Caco-2 (cell line): ENCODE results near the gene EHD4. TPM values are rescaled to one million over a fixed set of nuclear protein-coding genes. Genes with fewer than 3 reads are reported as not detected.

Source experiments
- BruUV-seq: library from RNA; stranded (reverse); fragments of 400-500 nt; replicated peaks from 2 replicates; lab custom pipeline; 2021; lab: Mats Ljungman, UMichigan
- CTCF ChIA-PET: fragments of 300-600 bp; sonication (Branson Sonifier 250); formaldehyde crosslinking; loops from one replicate; lab custom pipeline; 2022; ENCODE audit warnings: antibody characterized with exemption; lab: Charles Lee
- POLR2A ChIA-PET: fragments of 300-600 bp; sonication (Branson Sonifier 250); formaldehyde crosslinking; loops from one replicate; lab custom pipeline; 2022; ENCODE audit warnings: antibody characterized with exemption; lab: Charles Lee
- DNase-seq, 2 experiments: peaks; one replicate each; pipeline versions ENCODE4 v3.0.0 to v3.0.0-alpha.2; 2020 to 2022
- H3K27me3 ChIP-seq: replicated peaks from 2 replicates; pipeline ENCODE4 v1.6.0; 2011; ENCODE audit warnings: low read length; ENCODE audit not compliant: control insufficient read depth, insufficient read depth
- H3K36me3 ChIP-seq: 2 replicates; pipeline ENCODE4 v1.5.1; 2011; ENCODE audit warnings: low read length; ENCODE audit not compliant: control insufficient read depth, insufficient read depth
- H3K4me1 ChIP-seq: fragments of 250-450 bp; sonication (Bioruptor Pico); 2 replicates; pipeline ENCODE4 v1.5.1; 2020; ENCODE audit warnings: mild to moderate bottlenecking
- H3K4me3 ChIP-seq: 2 replicates; pipeline ENCODE4 v1.5.1; 2011; ENCODE audit warnings: low read depth, mild to moderate bottlenecking, control low read depth, low read length
- H3K9me3 ChIP-seq: fragments of 250-450 bp; sonication (Bioruptor Pico); 2 replicates; pipeline ENCODE4 v1.5.1; 2020; ENCODE audit warnings: mild to moderate bottlenecking, moderate library complexity
- H3K27ac Mint-ChIP-seq: one replicate; pipeline ENCODE4 v1.8.0; 2022; ENCODE audit warnings: mixed read lengths; ENCODE audit not compliant: unreplicated experiment
- H3K27me3 Mint-ChIP-seq: one replicate; pipeline ENCODE4 v1.8.0; 2022; ENCODE audit warnings: mixed read lengths; ENCODE audit not compliant: insufficient read depth, unreplicated experiment
- H3K36me3 Mint-ChIP-seq: one replicate; pipeline ENCODE4 v1.8.0; 2022; ENCODE audit warnings: mild to moderate bottlenecking, mixed read lengths; ENCODE audit not compliant: insufficient read depth, unreplicated experiment
- H3K4me1 Mint-ChIP-seq: one replicate; pipeline ENCODE4 v1.8.0; 2022; ENCODE audit warnings: low read depth, mixed read lengths; ENCODE audit not compliant: unreplicated experiment
- H3K4me3 Mint-ChIP-seq: one replicate; pipeline ENCODE4 v1.8.0; 2022; ENCODE audit warnings: mild to moderate bottlenecking, moderate library complexity, mixed read lengths; ENCODE audit not compliant: unreplicated experiment
- H3K9me3 Mint-ChIP-seq: one replicate; pipeline ENCODE4 v1.8.0; 2022; ENCODE audit warnings: mixed read lengths; ENCODE audit not compliant: unreplicated experiment
- CTCF ChIP-seq, 2 experiments: fragments of 200-600 bp in 1 of 2; IDR thresholded peaks; 1 replicate in 1 of 2; 2 replicates in 1 of 2; pipeline versions ENCODE4 v1.5.1 to v1.8.0; 2011 to 2022; ENCODE audit warnings: antibody characterized with exemption in 1 of 2, control low read depth in 1 of 2, inconsistent platforms in 1 of 2, low read depth in 1 of 2, low read length in 1 of 2, mild to moderate bottlenecking in 1 of 2, moderate library complexity in 1 of 2; ENCODE audit not compliant: insufficient read depth in 1 of 2, severe bottlenecking in 1 of 2, unreplicated experiment in 1 of 2
- intact Hi-C: fragments of 100-400 bp; cut with micrococcal nuclease; formaldehyde crosslinking; loops from one replicate; pipeline ENCODE4 v1.10.0; 2022; ENCODE audit not compliant: unreplicated experiment
- total RNA-seq: library from RNA; stranded (reverse); gene quantifications from 2 replicates; pipeline ENCODE4 v1.2.3, GENCODE V29; 2022

The EHD4 gene
- total RNA-seq, 1 experiment from 2014 or later: 31.6 TPM

- H3K36me3 ChIP-seq: no peaks in the 10 kb centered on the region; the same call in none of the 2 replicates
- no peaks in the 10 kb centered on the region for H3K27me3 ChIP-seq
- no peaks in the 10 kb centered on the region for H3K9me3 ChIP-seq
- H3K4me1 ChIP-seq: peaks cover 43% of the 10 kb centered on the region
- ChIA-PET CTCF (no interaction called here), POLR2A (no interaction called here)
- BruUV-seq: no TSS peak
- H3K36me3 Mint-ChIP-seq: peaks cover 56% of the 10 kb centered on the region
- H3K9me3 Mint-ChIP-seq: no peaks in the 10 kb centered on the region
- no peak for TF ChIP-seq CTCF (IDR thresholded peaks at IDR 0.05; ENCODE audit: insufficient read depth in 1 of 2, low read depth in 1 of 2, low read length in 1 of 2, severe bottlenecking in 1 of 2, unreplicated experiment in 1 of 2)
- H3K4me3 Mint-ChIP-seq: no peak overlapping the region
- no peaks in the 10 kb centered on the region for H3K27me3 Mint-ChIP-seq
- peak overlapping the region; percentile 25 for H3K27ac Mint-ChIP-seq
- H3K4me3 ChIP-seq: no peak overlapping the region
- intact Hi-C loops: no loop called here
- DNase-seq: no peak
- peaks cover 43% of the 10 kb centered on the region for H3K4me1 Mint-ChIP-seq
Observed at GRCh38 chr15:41932511-41933289, 39.7 kb downstream of the EHD4 start.

- ChIA-PET POLR2A (no interaction called here), CTCF (interaction anchor here (2.1 kb wide), 1 partner anchor 41 kb away, joined by 12 read pairs; the partner anchor contains the start of gene EHD4)
- intact Hi-C loops: no loop called here
- TF ChIP-seq CTCF (IDR thresholded peaks at IDR 0.05; ENCODE audit: insufficient read depth in 1 of 2, low read depth in 1 of 2, low read length in 1 of 2, severe bottlenecking in 1 of 2, unreplicated experiment in 1 of 2): no peak
- H3K36me3 ChIP-seq: no peaks in the 10 kb centered on the region; the same call in none of the 2 replicates
- Mint-ChIP-seq H3K27ac (no peak overlapping the region), H3K4me3 (no peak overlapping the region), H3K9me3 (no peaks in the 10 kb centered on the region), H3K36me3 (peaks cover 50% of the 10 kb centered on the region), H3K27me3 (no peaks in the 10 kb centered on the region), H3K4me1 (peaks cover 49% of the 10 kb centered on the region)
- BruUV-seq: no TSS peak
- no peak for DNase-seq
- no peaks in the 10 kb centered on the region for H3K9me3 ChIP-seq
- H3K4me3 ChIP-seq: no peak overlapping the region
- peaks cover 49% of the 10 kb centered on the region for H3K4me1 ChIP-seq
- H3K27me3 ChIP-seq: no peaks in the 10 kb centered on the region
Observed at GRCh38 chr15:41932101-41932500, 40.3 kb downstream of the EHD4 start.

- no peak overlapping the region for H3K4me3 ChIP-seq
- TF ChIP-seq CTCF (IDR thresholded peaks at IDR 0.05; ENCODE audit: insufficient read depth in 1 of 2, low read depth in 1 of 2, low read length in 1 of 2, severe bottlenecking in 1 of 2, unreplicated experiment in 1 of 2): no peak
- ChIA-PET CTCF (interaction anchor here (0.8 to 2.1 kb wide), 2 partner anchors 42 to 59 kb away, joined by 3 to 12 read pairs; partner anchors contain the start of gene EHD4), POLR2A (no interaction called here)
- no peaks in the 10 kb centered on the region for H3K9me3 ChIP-seq
- BruUV-seq: no TSS peak
- H3K4me1 ChIP-seq: peaks cover 61% of the 10 kb centered on the region
- no peaks in the 10 kb centered on the region; the same call in none of the 2 replicates for H3K36me3 ChIP-seq
- intact Hi-C loops: loop anchor here (2.0 kb wide), 1 partner anchor 26 kb away; no protein-coding TSS in a partner anchor
- Mint-ChIP-seq H3K9me3 (no peaks in the 10 kb centered on the region), H3K27me3 (no peaks in the 10 kb centered on the region), H3K4me3 (no peak overlapping the region), H3K27ac (no peak overlapping the region), H3K36me3 (peaks cover 50% of the 10 kb centered on the region), H3K4me1 (peaks cover 60% of the 10 kb centered on the region)
- no peaks in the 10 kb centered on the region for H3K27me3 ChIP-seq
- DNase-seq: no peak
Observed at GRCh38 chr15:41930867-41931222, 41.5 kb downstream of the EHD4 start.
